ENCODE measurements around the gene IER5L. TPM values are rescaled to one million over a fixed set of nuclear protein-coding genes. Genes with fewer than 3 reads are reported as not detected.

Gene IER5L
- total and polyA plus RNA-seq, 2 of the 8 experiments (the other 6 are each of a cell fraction or from before 2014, with no cell fraction given), result 0.65 to 1.0 TPM

GRCh38 chr9:129221233-129221632 lies 43.2 kb upstream of the IER5L start:
- Histone ChIP-seq H3K27me3 (replicated peaks in 1 of 4; ENCODE audit: control insufficient read depth in 3 of 4, extremely low read depth in 1 of 4, insufficient read depth in 3 of 4, low read length in 3 of 4) (no peaks in the 10 kb centered on the region; a peak in 1 of 7 replicates), H4K8ac (ENCODE audit: extremely low read depth, insufficient read depth, low read length) (no peak overlapping the region), H3K4me2 (ENCODE audit: insufficient read depth in 1 of 2, low read depth in 2 of 2, low read length in 2 of 2) (no peak overlapping the region), H3K27ac (ENCODE audit: low read depth, low read length) (no peak overlapping the region), H3K23me2 (ENCODE audit: low read depth, low read length) (peaks cover 3% of the 10 kb centered on the region; the same call in 1 of the 2 replicates), H3K56ac (replicated peaks; ENCODE audit: insufficient read length, low read depth, low read length) (no peak overlapping the region), H3K14ac (ENCODE audit: insufficient read length) (no peak overlapping the region), H3K9me3 (ENCODE audit: insufficient read depth in 2 of 2, low read depth in 1 of 2, low read length in 1 of 2) (no peaks in the 10 kb centered on the region), H2BK120ac (replicated peaks; ENCODE audit: low read depth, low read length) (no peak overlapping the region), H3K4me1 (replicated peaks in 1 of 4; ENCODE audit: control insufficient read depth in 3 of 4, insufficient read depth in 4 of 4, low read length in 3 of 4) (peaks cover 0 to 25% (median 17%) of the 10 kb centered on the region in 4 experiments; a peak in 6 of 7 replicates), H4K5ac (ENCODE audit: insufficient read length, low read depth, low read length) (no peak overlapping the region), H3K36me3 (ENCODE audit: control insufficient read depth in 2 of 4, insufficient read depth in 4 of 4, low read length in 3 of 4) (no peaks in the 10 kb centered on the region), H4K91ac (replicated peaks; ENCODE audit: insufficient read length, low read length) (no peak overlapping the region), H4K20me1 (replicated peaks in 1 of 2; ENCODE audit: control insufficient read depth in 1 of 2, insufficient read depth in 2 of 2, low read length in 2 of 2) (peaks cover 0 to 5% of the 10 kb centered on the region in 2 experiments), H3K18ac (ENCODE audit: extremely low read depth, low read length) (no peak overlapping the region), H3K9ac (replicated peaks in 1 of 4; ENCODE audit: extremely low read depth in 1 of 4, low read depth in 3 of 4, low read length in 3 of 4) (no peak overlapping the region), H3K79me1 (ENCODE audit: low read depth, low read length) (peaks cover 3% of the 10 kb centered on the region), H2BK5ac (ENCODE audit: low read depth, low read length) (no peak overlapping the region), H2AK5ac (ENCODE audit: low read depth, low read length) (no peak overlapping the region), H2BK15ac (ENCODE audit: low read length) (no peak overlapping the region), H3K79me2 (ENCODE audit: control insufficient read depth in 1 of 2, insufficient read depth in 2 of 2, low read length in 2 of 2) (no peaks in the 10 kb centered on the region; a peak in 1 of 4 replicates), H2AFZ (ENCODE audit: low read length) (no peak overlapping the region), H3K4ac (replicated peaks; ENCODE audit: insufficient read length, low read depth, low read length) (no peak overlapping the region), H3K4me3 (ENCODE audit: extremely low read depth in 1 of 4, insufficient read depth in 2 of 4, low read depth in 3 of 4, low read length in 4 of 4) (no peak overlapping the region), H2BK12ac (ENCODE audit: low read depth, low read length) (no peak overlapping the region), H3K23ac (ENCODE audit: insufficient read length) (no peak overlapping the region), H2BK20ac (ENCODE audit: low read length) (no peak overlapping the region)
- POLR2A ChIA-PET (ENCODE audit: partially characterized antibody), result interaction anchor here (0.7 to 3.7 kb wide), 4 partner anchors 11 to 113 kb away, joined by 4 to 17 read pairs (median 6); no protein-coding TSS in a partner anchor
- no peak for TF ChIP-seq SRF (IDR thresholded peaks at IDR 0.05; ENCODE audit: low read depth, low read length)
- TF ChIP-seq SUZ12 (IDR thresholded peaks at IDR 0.05; ENCODE audit: low read length), result no peak
- no peak for TF ChIP-seq EGR1 (IDR thresholded peaks at IDR 0.05; ENCODE audit: borderline replicate concordance, low read depth, low read length)
- TF ChIP-seq POLR2AphosphoS5 (IDR thresholded peaks at IDR 0.05; ENCODE audit: low read depth, low read length), result no peak
- TF ChIP-seq RXRA (IDR thresholded peaks at IDR 0.05; ENCODE audit: insufficient read depth, low read depth, low read length), result no peak
- no peak for DNase-seq (ENCODE audit: low read depth in 1 of 2, low spot score in 2 of 2)
- no peak for FAIRE-seq
- 85% methylated on average over 7 of the region's 7 CpGs; no CpG with 5 or more reads in 1 of the 2 experiments for WGBS, 2 experiments (ENCODE audit: extremely low coverage in 1 of 2, insufficient coverage in 1 of 2, insufficient read length in 1 of 2, insufficient replicate concordance in 2 of 2, low coverage in 1 of 2, low lambda C conversion rate in 2 of 2, missing lambda C conversion rate in 1 of 2)
- CTCF ChIA-PET (ENCODE audit: partially characterized antibody), result interaction anchor here (0.8 to 3.7 kb wide), 6 partner anchors 11 to 129 kb away, joined by 3 to 16 read pairs (median 4); no protein-coding TSS in a partner anchor
